Astrocyte (in vitro differentiated cells and primary cell): Measurements from ENCODE around the gene GLO1.

Source experiments
- EZH2 ChIP-seq: IDR thresholded peaks from 2 replicates; pipeline ENCODE4 v1.6.1; 2012; ENCODE audit warnings: mild to moderate bottlenecking, low read length, inconsistent platforms; ENCODE audit not compliant: insufficient read depth
- TF ChIP-seq, protein P1 (sequence below): IDR thresholded peaks from 2 replicates; pipeline ENCODE4 v1.5.1; 2011; ENCODE audit warnings: low read depth, mild to moderate bottlenecking, inconsistent platforms, low read length, moderate library complexity; ENCODE audit not compliant: insufficient read depth

GRCh38 chr6:38687549-38687948 is 15.4 kb downstream of the GLO1 start:
- TF ChIP-seq, protein P1, sequence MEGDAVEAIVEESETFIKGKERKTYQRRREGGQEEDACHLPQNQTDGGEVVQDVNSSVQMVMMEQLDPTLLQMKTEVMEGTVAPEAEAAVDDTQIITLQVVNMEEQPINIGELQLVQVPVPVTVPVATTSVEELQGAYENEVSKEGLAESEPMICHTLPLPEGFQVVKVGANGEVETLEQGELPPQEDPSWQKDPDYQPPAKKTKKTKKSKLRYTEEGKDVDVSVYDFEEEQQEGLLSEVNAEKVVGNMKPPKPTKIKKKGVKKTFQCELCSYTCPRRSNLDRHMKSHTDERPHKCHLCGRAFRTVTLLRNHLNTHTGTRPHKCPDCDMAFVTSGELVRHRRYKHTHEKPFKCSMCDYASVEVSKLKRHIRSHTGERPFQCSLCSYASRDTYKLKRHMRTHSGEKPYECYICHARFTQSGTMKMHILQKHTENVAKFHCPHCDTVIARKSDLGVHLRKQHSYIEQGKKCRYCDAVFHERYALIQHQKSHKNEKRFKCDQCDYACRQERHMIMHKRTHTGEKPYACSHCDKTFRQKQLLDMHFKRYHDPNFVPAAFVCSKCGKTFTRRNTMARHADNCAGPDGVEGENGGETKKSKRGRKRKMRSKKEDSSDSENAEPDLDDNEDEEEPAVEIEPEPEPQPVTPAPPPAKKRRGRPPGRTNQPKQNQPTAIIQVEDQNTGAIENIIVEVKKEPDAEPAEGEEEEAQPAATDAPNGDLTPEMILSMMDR = no peak
- TF ChIP-seq EZH2 = no peak
